H1 (cell line): Measurements from ENCODE around the gene PTPRD. TPM values are rescaled to one million over a fixed set of nuclear protein-coding genes. Genes with fewer than 3 reads are reported as not detected.

Source experiments
- CTCF ChIA-PET: fragments of 300-600 bp; sonication (Branson Sonifier 250); formaldehyde crosslinking; loops from one replicate; lab custom pipeline; 2021; ENCODE audit not compliant: partially characterized antibody; lab: Charles Lee
- POLR2A ChIA-PET: fragments of 300-600 bp; sonication (Branson Sonifier 250); formaldehyde crosslinking; loops from one replicate; lab custom pipeline; 2021; ENCODE audit warnings: inconsistent platforms; ENCODE audit not compliant: partially characterized antibody; lab: Charles Lee
- DNase-seq, 2 experiments: peaks; one replicate each; pipeline versions ENCODE4 v3.0.0 to v3.0.0-alpha.2; 2010 to 2022; ENCODE audit warnings: low spot score in 2 of 2, low read depth in 1 of 2, mixed read lengths in 1 of 2
- FAIRE-seq: peaks from 2 replicates; lab custom pipeline; 2011; peaks lifted over from hg19 to GRCh38; lab: Jason Lieb, UNC
- H2AFZ ChIP-seq: 2 replicates; pipeline ENCODE4 v1.8.1; 2012; ENCODE audit warnings: low read length, inconsistent platforms
- H2AK5ac ChIP-seq: 2 replicates; pipeline ENCODE4 v1.6.1; 2013; ENCODE audit warnings: low read depth, low read length
- H2BK120ac ChIP-seq: replicated peaks from 2 replicates; pipeline ENCODE3; 2013; ENCODE audit warnings: low read depth, low read length, inconsistent platforms
- H2BK12ac ChIP-seq: 2 replicates; pipeline ENCODE4 v1.6.1; 2013; ENCODE audit warnings: low read depth, low read length
- H2BK15ac ChIP-seq: 2 replicates; pipeline ENCODE4 v1.6.1; 2013; ENCODE audit warnings: low read length
- H2BK20ac ChIP-seq: 2 replicates; pipeline ENCODE4 v1.6.1; 2013; ENCODE audit warnings: low read length
- H2BK5ac ChIP-seq: 2 replicates; pipeline ENCODE4 v1.6.1; 2013; ENCODE audit warnings: low read depth, low read length
- H3K14ac ChIP-seq: 2 replicates; pipeline ENCODE4 v1.6.1; 2013; ENCODE audit warnings: inconsistent platforms; ENCODE audit not compliant: insufficient read length
- H3K18ac ChIP-seq: 2 replicates; pipeline ENCODE4 v1.6.1; 2013; ENCODE audit warnings: low read length; ENCODE audit errors: extremely low read depth
- H3K23ac ChIP-seq: 2 replicates; pipeline ENCODE4 v1.6.1; 2013; ENCODE audit warnings: inconsistent platforms; ENCODE audit not compliant: insufficient read length
- H3K23me2 ChIP-seq: 2 replicates; pipeline ENCODE4 v1.6.1; 2013; ENCODE audit warnings: low read depth, low read length
- H3K27ac ChIP-seq: 2 replicates; pipeline ENCODE4 v1.6.1; 2011; ENCODE audit warnings: low read depth, low read length, inconsistent platforms
- H3K27me3 ChIP-seq, 4 experiments: replicated peaks in 1 of 4; 1 replicate in 1 of 4; 2 replicates in 3 of 4; pipeline versions ENCODE4 v1.6.1 to v1.8.1; 2011 to 2013; ENCODE audit warnings: low read length in 3 of 4, mild to moderate bottlenecking in 3 of 4, inconsistent platforms in 2 of 4, mixed read lengths in 2 of 4, moderate library complexity in 1 of 4; ENCODE audit not compliant: control insufficient read depth in 3 of 4, insufficient read depth in 3 of 4; ENCODE audit errors: extremely low read depth in 1 of 4
- H3K36me3 ChIP-seq, 4 experiments: 2 replicates each; pipeline versions ENCODE4 v1.6.1 to v1.8.1; 2011 to 2013; ENCODE audit warnings: mild to moderate bottlenecking in 4 of 4, low read length in 3 of 4, moderate library complexity in 2 of 4, control low read depth in 1 of 4, inconsistent platforms in 1 of 4; ENCODE audit not compliant: insufficient read depth in 4 of 4, control insufficient read depth in 2 of 4
- H3K4ac ChIP-seq: replicated peaks from 2 replicates; pipeline ENCODE3; 2013; ENCODE audit warnings: low read length, low read depth, mixed read lengths, inconsistent platforms; ENCODE audit not compliant: insufficient read length
- H3K4me1 ChIP-seq, 4 experiments: replicated peaks in 1 of 4; 1 replicate in 1 of 4; 2 replicates in 3 of 4; pipeline versions ENCODE4 v1.6.1 to v1.8.1; 2011 to 2013; ENCODE audit warnings: low read length in 3 of 4, inconsistent platforms in 2 of 4, mixed read lengths in 1 of 4; ENCODE audit not compliant: insufficient read depth in 4 of 4, control insufficient read depth in 3 of 4
- H3K4me2 ChIP-seq, 2 experiments: 2 replicates each; pipeline versions ENCODE4 v1.6.1 to v1.8.1; 2011 to 2013; ENCODE audit warnings: low read depth in 2 of 2, low read length in 2 of 2, control low read depth in 1 of 2, inconsistent platforms in 1 of 2, mild to moderate bottlenecking in 1 of 2; ENCODE audit not compliant: insufficient read depth in 1 of 2
- H3K4me3 ChIP-seq, 4 experiments: fragments of 200-600, 300-600 bp in 1 of 4; sonication (generic), shearing (Covaris generic), sonication (Bioruptor Twin) in 1 of 4; 2 replicates each; pipeline versions ENCODE4 v1.5.1 to v1.8.1; 2011 to 2016; ENCODE audit warnings: low read length in 4 of 4, low read depth in 3 of 4, control low read depth in 2 of 4, inconsistent platforms in 2 of 4, mild to moderate bottlenecking in 2 of 4, mixed read lengths in 1 of 4, moderate library complexity in 1 of 4; ENCODE audit not compliant: insufficient read depth in 2 of 4; ENCODE audit errors: extremely low read depth in 1 of 4
- H3K56ac ChIP-seq: replicated peaks from 2 replicates; pipeline ENCODE3; 2013; ENCODE audit warnings: low read depth, mild to moderate bottlenecking, mixed read lengths, low read length, inconsistent platforms; ENCODE audit not compliant: insufficient read length
- H3K79me1 ChIP-seq: 2 replicates; pipeline ENCODE4 v1.6.1; 2013; ENCODE audit warnings: low read depth, low read length, control low read depth
- H3K79me2 ChIP-seq, 2 experiments: 2 replicates each; pipeline versions ENCODE4 v1.6.1 to v1.8.1; 2012 to 2013; ENCODE audit warnings: low read length in 2 of 2, mild to moderate bottlenecking in 2 of 2, inconsistent platforms in 1 of 2; ENCODE audit not compliant: insufficient read depth in 2 of 2, control insufficient read depth in 1 of 2
- H3K9ac ChIP-seq, 4 experiments: replicated peaks in 1 of 4; 1 replicate in 1 of 4; 2 replicates in 3 of 4; pipeline versions ENCODE4 v1.6.1 to v1.8.1; 2011 to 2013; ENCODE audit warnings: low read depth in 3 of 4, low read length in 3 of 4, control low read depth in 2 of 4, mild to moderate bottlenecking in 2 of 4, moderate library complexity in 2 of 4, inconsistent platforms in 1 of 4; ENCODE audit errors: extremely low read depth in 1 of 4
- H3K9me3 ChIP-seq, 2 experiments: 2 replicates each; pipeline versions ENCODE4 v1.6.1 to v1.8.1; 2012 to 2013; ENCODE audit warnings: mild to moderate bottlenecking in 2 of 2, moderate library complexity in 2 of 2, control low read depth in 1 of 2, inconsistent platforms in 1 of 2, low read depth in 1 of 2, low read length in 1 of 2, mixed read lengths in 1 of 2; ENCODE audit not compliant: insufficient read depth in 2 of 2
- H4K20me1 ChIP-seq, 2 experiments: replicated peaks in 1 of 2; 2 replicates each; pipeline versions ENCODE3 to v1.8.1; 2011 to 2013; ENCODE audit warnings: inconsistent platforms in 2 of 2, low read length in 2 of 2, mild to moderate bottlenecking in 1 of 2; ENCODE audit not compliant: insufficient read depth in 2 of 2, control insufficient read depth in 1 of 2
- H4K5ac ChIP-seq: 2 replicates; pipeline ENCODE4 v1.6.1; 2013; ENCODE audit warnings: low read length, low read depth, mixed read lengths, inconsistent platforms; ENCODE audit not compliant: insufficient read length
- H4K8ac ChIP-seq: 2 replicates; pipeline ENCODE4 v1.8.0; 2013; ENCODE audit warnings: mild to moderate bottlenecking, moderate library complexity, low read length, inconsistent platforms; ENCODE audit not compliant: insufficient read depth; ENCODE audit errors: extremely low read depth
- H4K91ac ChIP-seq: replicated peaks from 2 replicates; pipeline ENCODE3; 2013; ENCODE audit warnings: low read length, mixed read lengths, inconsistent platforms; ENCODE audit not compliant: insufficient read length
- CBX5 ChIP-seq: fragments of 300-800, 300-1000 bp; sonication (generic); IDR thresholded peaks from 2 replicates; pipeline ENCODE4 v1.7.1; 2016; ENCODE audit warnings: antibody characterized with exemption, low read length, low read depth
- CHD2 ChIP-seq: IDR thresholded peaks from 2 replicates; pipeline ENCODE4 v1.6.1; 2012; ENCODE audit warnings: low read length, improper control_type of control experiment
- CREB1 ChIP-seq: IDR thresholded peaks from 2 replicates; pipeline ENCODE4 v1.6.1; 2012; ENCODE audit warnings: inconsistent platforms
- CTBP2 ChIP-seq: IDR thresholded peaks from 2 replicates; pipeline ENCODE4 v1.7.0; 2011; ENCODE audit warnings: borderline replicate concordance, mild to moderate bottlenecking, moderate library complexity, mixed read lengths, low read length; ENCODE audit not compliant: insufficient read depth, insufficient read length
- JUN ChIP-seq: IDR thresholded peaks from 2 replicates; pipeline ENCODE4 v1.6.1; 2011; ENCODE audit warnings: low read depth, mild to moderate bottlenecking, improper control_type of control experiment, low read length
- SIRT6 ChIP-seq: IDR thresholded peaks from one replicate; pipeline ENCODE4 v1.7.1; 2012; ENCODE audit warnings: low read length, inconsistent platforms
- SP4 ChIP-seq: IDR thresholded peaks from 2 replicates; pipeline ENCODE4 v1.6.1; 2012; ENCODE audit warnings: low read length, inconsistent platforms
- TAF1 ChIP-seq: IDR thresholded peaks from 2 replicates; pipeline ENCODE4 v1.6.1; 2011; ENCODE audit warnings: mild to moderate bottlenecking, low read depth, low read length
- WGBS, 2 experiments: shearing (Covaris generic) in 1 of 2; methylation state at CpG; one replicate each; pipeline versions ENCODE4 v1.1.6 to v1.1.7; 2013 to 2015; ENCODE audit warnings: low lambda C conversion rate in 2 of 2, mixed read lengths in 2 of 2, inconsistent platforms in 1 of 2, low coverage in 1 of 2, missing lambda C conversion rate in 1 of 2; ENCODE audit not compliant: insufficient replicate concordance in 2 of 2, insufficient coverage in 1 of 2, insufficient read length in 1 of 2; ENCODE audit errors: extremely low coverage in 1 of 2, missing lambda C conversion rate in 1 of 2; 5-methylcytosine and 5-hydroxymethylcytosine counted together
- polyA plus RNA-seq, 7 experiments: library from polyadenylated mRNA; depleted of rRNA in 3 of 7; stranded (reverse) in 5 of 7; unstranded in 2 of 7; fragments of >200 nt in 5 of 7; fragments of 200-250 nt in 2 of 7; gene quantifications; 1 replicate in 5 of 7; 2 replicates in 1 of 7; 4 replicates in 1 of 7; pipeline versions ENCODE4 v1.2.1 to v1.2.3, GENCODE V29; 2011 to 2013; ENCODE audit warnings: missing spikeins in 2 of 7, mixed read lengths in 2 of 7
- total RNA-seq: library from RNA; stranded (reverse); fragmentation: NEBNext Ultra II Directional; extraction: Animal tissue kit (Norgen Biotek cat#: 25700); gene quantifications from 2 replicates; pipeline ENCODE4 v1.2.1, GENCODE V29; 2021

Gene PTPRD
- total and polyA plus RNA-seq, 2 of the 8 experiments (the other 6 are each of a cell fraction or from before 2014, with no cell fraction given): 17.2 to 77.0 TPM

DNA sequence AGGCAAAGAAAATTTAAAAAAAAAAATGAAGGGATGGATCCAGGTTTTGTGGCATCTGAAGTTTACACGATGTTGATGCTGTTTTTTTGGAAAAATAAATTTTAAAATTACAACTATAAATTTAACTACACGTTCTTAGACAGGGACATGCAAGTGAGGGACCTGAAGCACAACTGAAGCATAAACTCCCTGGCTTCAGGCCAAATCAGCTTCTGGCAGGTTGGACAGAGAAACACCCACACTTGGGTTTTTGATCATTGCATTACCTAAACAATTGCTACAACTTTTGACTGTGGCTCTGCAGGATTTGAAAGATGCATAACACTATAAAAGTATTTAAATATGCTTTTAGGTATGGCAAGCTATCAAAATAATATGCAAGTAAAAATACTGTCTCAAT, 1494.9 kb downstream of the PTPRD start:
- Histone ChIP-seq H4K8ac (no peak overlapping the region), H3K36me3 (no peaks in the 10 kb centered on the region), H2BK15ac (no peak overlapping the region), H4K5ac (no peak overlapping the region), H4K91ac (no peak overlapping the region), H3K14ac (no peak overlapping the region), H2BK120ac (no peak overlapping the region), H2BK12ac (no peak overlapping the region), H3K18ac (no peak overlapping the region), H3K9ac (no peak overlapping the region), H3K4me2 (no peak overlapping the region), H3K56ac (no peak overlapping the region), H3K9me3 (no peaks in the 10 kb centered on the region)
- 97% methylated on average over 2 of the region's 2 CpGs; no CpG with 5 or more reads in 1 of the 2 experiments for WGBS, 2 experiments
- TF ChIP-seq TAF1: no peak
- no peak for TF ChIP-seq SIRT6
- TF ChIP-seq SP4: no peak
- no peak for TF ChIP-seq CBX5
- TF ChIP-seq JUN: no peak
- no peak for TF ChIP-seq CTBP2
- no peak for TF ChIP-seq CREB1
- TF ChIP-seq CHD2: no peak
- TF ChIP-seq, all 59 proteins: peak for 0
- Histone ChIP-seq H4K20me1 (no peaks in the 10 kb centered on the region), H3K27ac (no peak overlapping the region), H3K4me3 (no peak overlapping the region), H2AK5ac (no peak overlapping the region), H2AFZ (no peak overlapping the region), H3K23me2 (no peaks in the 10 kb centered on the region), H3K79me2 (no peaks in the 10 kb centered on the region), H3K23ac (no peak overlapping the region), H3K27me3 (no peaks in the 10 kb centered on the region), H2BK20ac (no peak overlapping the region), H3K4me1 (no peaks in the 10 kb centered on the region), H3K79me1 (no peaks in the 10 kb centered on the region), H2BK5ac (no peak overlapping the region), H3K4ac (no peak overlapping the region)
- FAIRE-seq (no peak), DNase-seq (no peak)
- CTCF ChIA-PET: no interaction called here
- POLR2A ChIA-PET: no interaction called here
